GM12864 (cell line): ENCODE results near the gene DAW1.

ENCODE experiments used
- DNase-seq: peaks from one replicate; pipeline ENCODE4 v3.0.0-alpha.2; 2011; ENCODE audit warnings: low read depth
- H3K4me3 ChIP-seq: 2 replicates; pipeline ENCODE4 v1.5.1; 2011; ENCODE audit warnings: mild to moderate bottlenecking, low read depth, low read length, control low read depth
- CTCF ChIP-seq: IDR thresholded peaks from 2 replicates; pipeline ENCODE4 v1.5.1; 2011; ENCODE audit warnings: low read depth, mild to moderate bottlenecking, moderate library complexity, low read length, control low read depth, inconsistent platforms; ENCODE audit errors: missing control alignments

DAW1 gene

GRCh38 chr2:227861011-227861410 is 10.4 kb upstream of the DAW1 start:
- H3K4me3 ChIP-seq = no peak overlapping the region
- DNase-seq = no peak
- TF ChIP-seq CTCF = no peak

GRCh38 chr2:227862227-227862740 is 9.1 kb upstream of the DAW1 start:
- DNase-seq = peak; percentile 33
- no peak overlapping the region for H3K4me3 ChIP-seq
- TF ChIP-seq CTCF = peak; percentile 51

- TF ChIP-seq CTCF = peak; percentile 14
- no peak overlapping the region for H3K4me3 ChIP-seq
- DNase-seq = no peak
These were observed 8.5 kb upstream of the DAW1 start for GRCh38 chr2:227862741-227863588.

- no peak for DNase-seq
- no peak overlapping the region for H3K4me3 ChIP-seq
- no peak for TF ChIP-seq CTCF
These were observed 7.2 kb upstream of the DAW1 start for GRCh38 chr2:227864161-227864756.

GRCh38 chr2:227865291-227865690 is 6.1 kb upstream of the DAW1 start:
- H3K4me3 ChIP-seq = no peak overlapping the region
- DNase-seq = no peak
- TF ChIP-seq CTCF = no peak

GRCh38 chr2:227867386-227867785 is 4.0 kb upstream of the DAW1 start:
- DNase-seq = no peak
- TF ChIP-seq CTCF = no peak
- no peak overlapping the region for H3K4me3 ChIP-seq
